ENCODE measurements around the gene AATF. TPM values are rescaled to one million over a fixed set of nuclear protein-coding genes. Genes with fewer than 3 reads are reported as not detected.

The AATF gene
- total and polyA plus RNA-seq, 11 donors, result 15.2 to 51.6 (median 28.9) TPM

DNA sequence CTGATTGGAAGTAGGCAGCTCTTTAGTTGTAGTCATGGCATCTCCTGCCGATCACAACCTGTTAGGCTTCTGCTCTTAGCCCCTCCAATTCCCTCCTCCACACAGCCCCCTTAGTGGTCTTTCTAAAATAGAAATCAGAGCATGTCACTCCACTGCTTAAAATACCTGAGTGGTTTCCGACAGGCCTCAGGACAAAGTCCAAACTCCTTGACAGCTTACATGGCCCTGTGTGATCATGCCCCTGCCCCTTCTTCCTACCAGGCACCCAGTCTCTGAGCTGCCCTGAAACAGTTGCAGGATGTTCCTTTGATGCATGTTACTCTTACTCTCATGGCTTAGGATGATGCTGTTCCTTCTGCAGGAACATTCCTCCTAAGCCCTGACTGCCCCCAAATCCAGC lies 147.3 kb downstream of the AATF start:
- no peak for TF ChIP-seq POLR2A (IDR thresholded peaks at IDR 0.05)
- TF ChIP-seq, protein P1, sequence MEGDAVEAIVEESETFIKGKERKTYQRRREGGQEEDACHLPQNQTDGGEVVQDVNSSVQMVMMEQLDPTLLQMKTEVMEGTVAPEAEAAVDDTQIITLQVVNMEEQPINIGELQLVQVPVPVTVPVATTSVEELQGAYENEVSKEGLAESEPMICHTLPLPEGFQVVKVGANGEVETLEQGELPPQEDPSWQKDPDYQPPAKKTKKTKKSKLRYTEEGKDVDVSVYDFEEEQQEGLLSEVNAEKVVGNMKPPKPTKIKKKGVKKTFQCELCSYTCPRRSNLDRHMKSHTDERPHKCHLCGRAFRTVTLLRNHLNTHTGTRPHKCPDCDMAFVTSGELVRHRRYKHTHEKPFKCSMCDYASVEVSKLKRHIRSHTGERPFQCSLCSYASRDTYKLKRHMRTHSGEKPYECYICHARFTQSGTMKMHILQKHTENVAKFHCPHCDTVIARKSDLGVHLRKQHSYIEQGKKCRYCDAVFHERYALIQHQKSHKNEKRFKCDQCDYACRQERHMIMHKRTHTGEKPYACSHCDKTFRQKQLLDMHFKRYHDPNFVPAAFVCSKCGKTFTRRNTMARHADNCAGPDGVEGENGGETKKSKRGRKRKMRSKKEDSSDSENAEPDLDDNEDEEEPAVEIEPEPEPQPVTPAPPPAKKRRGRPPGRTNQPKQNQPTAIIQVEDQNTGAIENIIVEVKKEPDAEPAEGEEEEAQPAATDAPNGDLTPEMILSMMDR (IDR thresholded peaks at IDR 0.05), result no peak
- intact Hi-C loops (cut with DNase I), result no loop called here
- H3K36me3 ChIP-seq, result peaks cover 0 to 57% (median 36%) of the 10 kb centered on the region in 9 donors
- no peaks in the 10 kb centered on the region for H3K27me3 ChIP-seq
- DNase-seq (no peak), ATAC-seq (no peak)
- no peak overlapping the region for H3K27ac ChIP-seq
- H3K4me1 ChIP-seq, result peaks cover 0 to 5% (median 0%) of the 10 kb centered on the region in 12 donors
- no peak overlapping the region for H3K4me3 ChIP-seq
- no peaks in the 10 kb centered on the region for H3K9me3 ChIP-seq
- 68 to 83% (median 77%) methylated on average over 2 of the region's 2 CpGs for WGBS, 4 donors

DNA sequence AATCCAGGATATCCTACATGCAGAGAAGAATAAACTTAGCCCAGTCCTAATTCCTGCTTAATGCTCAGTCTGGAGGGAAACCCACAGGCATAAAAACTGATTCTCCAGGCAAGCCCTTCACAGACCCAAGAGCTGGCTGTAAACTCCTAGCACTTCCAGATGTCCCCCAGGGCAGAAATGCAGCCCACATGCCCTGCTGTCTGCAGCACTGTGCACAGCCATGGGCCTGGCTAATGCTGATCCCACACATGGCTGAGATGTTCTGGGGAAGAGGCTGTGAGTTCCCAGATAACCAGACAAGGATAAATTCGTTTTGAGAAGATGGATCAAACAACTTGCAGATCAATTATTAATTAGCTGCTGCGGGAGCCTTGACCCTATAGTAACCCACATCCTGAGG lies 148.4 kb downstream of the AATF start:
- no peak for DNase-seq
- ATAC-seq, result no peak
- TF ChIP-seq, protein P1 (IDR thresholded peaks at IDR 0.05), result no peak
- TF ChIP-seq POLR2A (IDR thresholded peaks at IDR 0.05), result no peak
- Histone ChIP-seq H3K27ac (no peak overlapping the region), H3K4me3 (no peak overlapping the region), H3K27me3 (no peaks in the 10 kb centered on the region), H3K36me3 (peaks cover 0 to 60% (median 36%) of the 10 kb centered on the region in 9 donors), H3K4me1 (peaks cover 0 to 5% (median 0%) of the 10 kb centered on the region in 12 donors), H3K9me3 (no peaks in the 10 kb centered on the region)
- intact Hi-C loops (cut with DNase I), result no loop called here
- WGBS, 4 donors, result 81 to 98% (median 89%) methylated on average over 2 of the region's 2 CpGs

DNA sequence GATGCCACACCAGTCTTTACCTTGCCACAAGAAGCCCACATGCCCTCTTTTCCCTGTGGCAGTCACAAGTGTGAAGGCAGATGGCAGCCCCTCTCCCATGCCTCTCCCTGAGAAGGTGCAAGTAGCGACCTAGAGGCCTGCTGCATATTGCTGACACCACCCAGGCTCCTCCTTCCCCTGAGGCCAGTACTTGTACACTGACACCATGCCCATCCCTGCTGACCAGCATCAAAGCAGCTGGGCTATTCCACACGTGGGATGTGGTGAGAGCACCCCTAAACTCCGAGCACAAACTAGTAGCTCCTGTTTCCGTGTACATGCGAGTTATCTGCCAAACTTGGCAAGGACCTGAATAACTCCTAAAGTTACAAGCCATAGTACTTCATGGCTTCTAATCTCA lies 149.4 kb downstream of the AATF start:
- TF ChIP-seq POLR2A (IDR thresholded peaks at IDR 0.05), result no peak
- TF ChIP-seq, protein P1 (IDR thresholded peaks at IDR 0.05), result no peak
- intact Hi-C loops (cut with DNase I), result no loop called here
- H3K36me3 ChIP-seq, result peaks cover 0 to 57% (median 34%) of the 10 kb centered on the region in 9 donors

DNA sequence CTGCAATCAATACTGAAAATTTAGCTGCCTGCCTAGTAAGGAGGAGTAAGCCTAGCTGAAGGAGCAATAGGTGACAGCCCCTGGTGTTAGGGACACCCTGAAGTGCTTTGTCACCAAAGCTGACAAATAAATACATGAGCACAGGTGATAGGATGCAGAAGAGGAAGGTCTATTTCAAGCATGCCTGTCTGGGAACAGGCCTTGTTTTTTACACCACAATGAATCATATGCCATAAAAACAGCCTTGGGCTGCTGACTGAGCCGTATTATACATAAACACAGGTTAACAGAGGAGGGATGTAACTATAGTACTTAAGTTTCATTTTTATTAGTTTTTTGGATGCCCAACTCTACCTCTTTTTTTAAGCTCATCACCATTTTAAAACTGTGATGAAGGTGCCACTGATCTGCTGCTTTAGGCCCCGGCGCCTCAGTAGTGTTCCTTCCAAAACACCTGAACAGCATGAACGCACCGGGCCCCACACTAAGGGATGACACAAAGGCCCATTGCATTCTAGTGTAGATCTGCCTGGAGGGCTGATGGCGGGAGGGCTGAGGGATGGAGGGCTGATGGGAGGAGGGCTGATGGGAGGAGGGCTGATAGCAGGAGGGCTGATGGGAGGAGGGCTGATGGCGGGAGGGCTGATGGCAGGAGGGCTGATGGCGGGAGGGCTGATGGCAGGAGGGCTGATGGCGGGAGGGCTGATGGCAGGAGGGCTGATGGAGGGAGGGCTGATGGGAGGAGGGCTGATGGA lies 150.3 kb downstream of the AATF start:
- no peak for DNase-seq
- Histone ChIP-seq H3K27ac (no peak overlapping the region), H3K27me3 (no peaks in the 10 kb centered on the region), H3K4me1 (peaks cover 0 to 5% (median 0%) of the 10 kb centered on the region in 12 donors), H3K4me3 (no peak overlapping the region), H3K9me3 (no peaks in the 10 kb centered on the region), H3K36me3 (peaks cover 0 to 51% (median 38%) of the 10 kb centered on the region in 9 donors)
- WGBS, 4 donors, result 91 to 97% (median 97%) methylated on average over 9 of the region's 9 CpGs
- TF ChIP-seq POLR2A (IDR thresholded peaks at IDR 0.05), result no peak
- TF ChIP-seq, protein P1 (IDR thresholded peaks at IDR 0.05), result no peak
- intact Hi-C loops (cut with DNase I), result no loop called here
- ATAC-seq, result no peak

More for the DNA sequence above, 149.4 kb downstream of the AATF start:
- no peak overlapping the region for H3K4me3 ChIP-seq
- no peaks in the 10 kb centered on the region for H3K27me3 ChIP-seq
- 87 to 93% (median 93%) methylated on average over 5 of the region's 5 CpGs for WGBS, 4 donors
- no peak overlapping the region for H3K27ac ChIP-seq
- DNase-seq (no peak), ATAC-seq (no peak)
- H3K4me1 ChIP-seq, result peaks cover 0 to 5% (median 0%) of the 10 kb centered on the region in 12 donors
- no peaks in the 10 kb centered on the region for H3K9me3 ChIP-seq
